ENCODE data around the gene RPS29.

RPS29 gene

GRCh38 chr14:49594347-49595091, 8.3 kb upstream of the RPS29 start:
- DNase-seq: no peak

- no peak for DNase-seq
These were observed 6.8 kb upstream of the RPS29 start for GRCh38 chr14:49593016-49593415.

- no peak for DNase-seq
These were observed 3.2 kb upstream of the RPS29 start for GRCh38 chr14:49589387-49589786.

- DNase-seq: no peak
These were observed 687 bp upstream of the RPS29 start for GRCh38 chr14:49586673-49587460.

- peak; percentile 44 for DNase-seq
These were observed 1.1 kb downstream of the RPS29 start for GRCh38 chr14:49584981-49585640.

GRCh38 chr14:49584058-49584457, 2.1 kb downstream of the RPS29 start:
- no peak for DNase-seq

- no peak for DNase-seq
These were observed 2.6 kb downstream of the RPS29 start for GRCh38 chr14:49583629-49584028.

GRCh38 chr14:49582113-49582977, 3.8 kb downstream of the RPS29 start:
- no peak for DNase-seq

- DNase-seq: no peak
These were observed 4.7 kb downstream of the RPS29 start for GRCh38 chr14:49581209-49582112.

GRCh38 chr14:49579841-49580240, 6.3 kb downstream of the RPS29 start:
- no peak for DNase-seq

- DNase-seq: no peak
These were observed 8.0 kb downstream of the RPS29 start for GRCh38 chr14:49578141-49578540.

- no peak for DNase-seq
These were observed 12.1 kb downstream of the RPS29 start for GRCh38 chr14:49574038-49574437.

- no peak for DNase-seq
These were observed 16.9 kb downstream of the RPS29 start for GRCh38 chr14:49569281-49569680.

GRCh38 chr14:49566714-49567113, 19.5 kb downstream of the RPS29 start:
- DNase-seq: no peak

- no peak for DNase-seq
These were observed 26.0 kb downstream of the RPS29 start for GRCh38 chr14:49559979-49560768.

GRCh38 chr14:49553892-49554291, 32.3 kb downstream of the RPS29 start:
- DNase-seq: no peak

- no peak for DNase-seq
These were observed 33.1 kb downstream of the RPS29 start for GRCh38 chr14:49553106-49553505.

- no peak for DNase-seq
These were observed 34.6 kb downstream of the RPS29 start for GRCh38 chr14:49551569-49551968.

GRCh38 chr14:49550286-49551184, 35.6 kb downstream of the RPS29 start:
- DNase-seq: no peak

GRCh38 chr14:49549881-49550280, 36.3 kb downstream of the RPS29 start:
- no peak for DNase-seq

Measured in activated CD4-positive, CD25-positive, alpha-beta regulatory T cell treated with anti-CD3 and anti-CD28 coated beads, Interleukin-2, amount 50 U/mL, for 72 hours (primary cell).